ENCODE measurements around the gene EFCAB7. TPM values are rescaled to one million over a fixed set of nuclear protein-coding genes. Genes with fewer than 3 reads are reported as not detected.

EFCAB7 gene
- total and polyA plus RNA-seq, 2 of the 8 experiments (the other 6 are each of a cell fraction or from before 2014, with no cell fraction given) = 1.1 to 3.1 TPM

DNA sequence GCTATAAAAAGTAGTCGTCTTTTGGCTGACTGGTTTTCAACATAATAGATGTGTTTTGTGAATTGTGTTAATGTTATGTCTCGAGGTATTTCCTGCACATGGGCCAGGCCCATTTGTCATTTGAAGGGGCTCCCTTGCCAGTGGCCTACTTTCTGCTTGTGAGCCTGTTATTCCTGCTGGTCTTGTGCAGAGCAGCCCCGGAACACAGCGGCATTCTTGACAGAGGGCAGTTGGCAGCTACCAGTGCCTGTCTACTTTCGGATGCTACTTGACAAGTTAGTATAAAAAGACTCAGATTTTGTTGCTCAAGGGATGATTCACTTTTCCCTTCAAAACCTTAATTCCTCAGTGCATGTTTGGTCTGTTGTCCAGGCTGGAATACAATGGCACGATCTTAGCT lies 98.4 kb downstream of the EFCAB7 start:
- H3K23ac ChIP-seq (ENCODE audit: insufficient read length) = no peak overlapping the region
- FAIRE-seq = no peak
- no peaks in the 10 kb centered on the region for H3K9me3 ChIP-seq (ENCODE audit: insufficient read depth in 2 of 2, low read depth in 1 of 2, low read length in 1 of 2)
- no peak overlapping the region for H3K4ac ChIP-seq (replicated peaks; ENCODE audit: insufficient read length, low read depth, low read length)
- no peaks in the 10 kb centered on the region for H3K27me3 ChIP-seq (replicated peaks in 1 of 4; ENCODE audit: control insufficient read depth in 3 of 4, extremely low read depth in 1 of 4, insufficient read depth in 3 of 4, low read length in 3 of 4)
- H3K36me3 ChIP-seq (ENCODE audit: control insufficient read depth in 2 of 4, insufficient read depth in 4 of 4, low read length in 3 of 4) = no peaks in the 10 kb centered on the region
- no peak overlapping the region for H3K4me3 ChIP-seq (ENCODE audit: extremely low read depth in 1 of 4, insufficient read depth in 2 of 4, low read depth in 3 of 4, low read length in 4 of 4)
- ChIA-PET POLR2A (ENCODE audit: partially characterized antibody) (no interaction called here), CTCF (ENCODE audit: partially characterized antibody) (interaction anchor here (0.8 to 2.8 kb wide), 6 partner anchors 12 to 287 kb away, joined by 3 to 8 read pairs (median 4); no protein-coding TSS in a partner anchor)
- WGBS, 2 experiments (ENCODE audit: extremely low coverage in 1 of 2, insufficient coverage in 1 of 2, insufficient read length in 1 of 2, insufficient replicate concordance in 2 of 2, low coverage in 1 of 2, low lambda C conversion rate in 2 of 2, missing lambda C conversion rate in 1 of 2) = 85% methylated on average over 6 of the region's 6 CpGs; no CpG with 5 or more reads in 1 of the 2 experiments
- H3K79me2 ChIP-seq (ENCODE audit: control insufficient read depth in 1 of 2, insufficient read depth in 2 of 2, low read length in 2 of 2) = no peaks in the 10 kb centered on the region
- no peak overlapping the region for H2AFZ ChIP-seq (ENCODE audit: low read length)
- H3K27ac ChIP-seq (ENCODE audit: low read depth, low read length) = no peak overlapping the region
- no peak overlapping the region for H2BK120ac ChIP-seq (replicated peaks; ENCODE audit: low read depth, low read length)
- no peak overlapping the region for H3K14ac ChIP-seq (ENCODE audit: insufficient read length)
- H2BK20ac ChIP-seq (ENCODE audit: low read length) = no peak overlapping the region
- no peaks in the 10 kb centered on the region for H3K23me2 ChIP-seq (ENCODE audit: low read depth, low read length)
- H4K8ac ChIP-seq (ENCODE audit: extremely low read depth, insufficient read depth, low read length) = no peak overlapping the region
- no peaks in the 10 kb centered on the region for H4K20me1 ChIP-seq (replicated peaks in 1 of 2; ENCODE audit: control insufficient read depth in 1 of 2, insufficient read depth in 2 of 2, low read length in 2 of 2)
- H4K5ac ChIP-seq (ENCODE audit: insufficient read length, low read depth, low read length) = no peak overlapping the region
- H2BK15ac ChIP-seq (ENCODE audit: low read length) = no peak overlapping the region
- H3K79me1 ChIP-seq (ENCODE audit: low read depth, low read length) = peaks cover 2% of the 10 kb centered on the region
- H2AK5ac ChIP-seq (ENCODE audit: low read depth, low read length) = no peak overlapping the region
- H3K9ac ChIP-seq (replicated peaks in 1 of 4; ENCODE audit: extremely low read depth in 1 of 4, low read depth in 3 of 4, low read length in 3 of 4) = no peak overlapping the region
- H3K4me1 ChIP-seq (replicated peaks in 1 of 4; ENCODE audit: control insufficient read depth in 3 of 4, insufficient read depth in 4 of 4, low read length in 3 of 4) = peaks cover 0 to 3% (median 0%) of the 10 kb centered on the region in 4 experiments; a peak in 2 of 7 replicates
- no peak for DNase-seq (ENCODE audit: low read depth in 1 of 2, low spot score in 2 of 2)
- no peak overlapping the region for H2BK5ac ChIP-seq (ENCODE audit: low read depth, low read length)
- no peak overlapping the region for H3K18ac ChIP-seq (ENCODE audit: extremely low read depth, low read length)
- H3K56ac ChIP-seq (replicated peaks; ENCODE audit: insufficient read length, low read depth, low read length) = no peak overlapping the region
- no peak overlapping the region for H4K91ac ChIP-seq (replicated peaks; ENCODE audit: insufficient read length, low read length)
- no peak overlapping the region for H3K4me2 ChIP-seq (ENCODE audit: insufficient read depth in 1 of 2, low read depth in 2 of 2, low read length in 2 of 2)
- no peak overlapping the region for H2BK12ac ChIP-seq (ENCODE audit: low read depth, low read length)
- TF ChIP-seq SAP30 (IDR thresholded peaks at IDR 0.05; ENCODE audit: insufficient read depth, insufficient replicate concordance, low read length) = no peak
- no peak for TF ChIP-seq MAFK (IDR thresholded peaks at IDR 0.05; ENCODE audit: low read depth, low read length)
- TF ChIP-seq, protein P1, sequence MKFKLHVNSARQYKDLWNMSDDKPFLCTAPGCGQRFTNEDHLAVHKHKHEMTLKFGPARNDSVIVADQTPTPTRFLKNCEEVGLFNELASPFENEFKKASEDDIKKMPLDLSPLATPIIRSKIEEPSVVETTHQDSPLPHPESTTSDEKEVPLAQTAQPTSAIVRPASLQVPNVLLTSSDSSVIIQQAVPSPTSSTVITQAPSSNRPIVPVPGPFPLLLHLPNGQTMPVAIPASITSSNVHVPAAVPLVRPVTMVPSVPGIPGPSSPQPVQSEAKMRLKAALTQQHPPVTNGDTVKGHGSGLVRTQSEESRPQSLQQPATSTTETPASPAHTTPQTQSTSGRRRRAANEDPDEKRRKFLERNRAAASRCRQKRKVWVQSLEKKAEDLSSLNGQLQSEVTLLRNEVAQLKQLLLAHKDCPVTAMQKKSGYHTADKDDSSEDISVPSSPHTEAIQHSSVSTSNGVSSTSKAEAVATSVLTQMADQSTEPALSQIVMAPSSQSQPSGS (IDR thresholded peaks at IDR 0.05; ENCODE audit: low read length) = no peak
- TF ChIP-seq JUND (IDR thresholded peaks at IDR 0.05; ENCODE audit: low read length) = no peak
- no peak for TF ChIP-seq TAF1 (IDR thresholded peaks at IDR 0.05; ENCODE audit: low read depth, low read length)
- no peak for TF ChIP-seq TCF12 (IDR thresholded peaks at IDR 0.05; ENCODE audit: low read depth, low read length)
- no peak for TF ChIP-seq ASH2L (IDR thresholded peaks at IDR 0.05; ENCODE audit: low read length)
- TF ChIP-seq JUN (IDR thresholded peaks at IDR 0.05; ENCODE audit: low read depth, low read length) = no peak
- TF ChIP-seq BRCA1 (IDR thresholded peaks at IDR 0.05; ENCODE audit: low read depth, low read length) = no peak
- no peak for TF ChIP-seq EP300 (IDR thresholded peaks at IDR 0.05; ENCODE audit: borderline replicate concordance in 1 of 2, low read depth in 2 of 2, low read length in 2 of 2)
- TF ChIP-seq EGR1 (IDR thresholded peaks at IDR 0.05; ENCODE audit: borderline replicate concordance, low read depth, low read length) = no peak
- TF ChIP-seq TEAD4 (IDR thresholded peaks at IDR 0.05; ENCODE audit: low read depth, low read length) = no peak
- no peak for TF ChIP-seq NRF1 (IDR thresholded peaks at IDR 0.05; ENCODE audit: low read depth, low read length)

All from H1 (cell line).